HG02571 (cell line): ENCODE data around the gene LY9.

Source experiments
- ATAC-seq: cut with Tn5 transposase; IDR thresholded peaks from one replicate; pipeline ENCODE4 v1.9.1; 2021; ENCODE audit warnings: mild to moderate bottlenecking, moderate library complexity; ENCODE audit not compliant: unreplicated experiment

LY9 gene

GRCh38 chr1:160801836-160802580 is 6.0 kb downstream of the LY9 start:
- no peak for ATAC-seq

- no peak for ATAC-seq
These were observed 10.2 kb downstream of the LY9 start for GRCh38 chr1:160806109-160806665.

- ATAC-seq = no peak
These were observed 10.8 kb downstream of the LY9 start for GRCh38 chr1:160806784-160807183.

- no peak for ATAC-seq
These were observed 11.3 kb downstream of the LY9 start for GRCh38 chr1:160807247-160807646.

GRCh38 chr1:160807738-160808137 is 11.8 kb downstream of the LY9 start:
- ATAC-seq = no peak

GRCh38 chr1:160808289-160808688 is 12.3 kb downstream of the LY9 start:
- no peak for ATAC-seq

- no peak for ATAC-seq
These were observed 14.5 kb downstream of the LY9 start for GRCh38 chr1:160810486-160810885.

GRCh38 chr1:160811147-160811546 is 15.2 kb downstream of the LY9 start:
- no peak for ATAC-seq

- no peak for ATAC-seq
These were observed 17.2 kb downstream of the LY9 start for GRCh38 chr1:160813215-160813614.

GRCh38 chr1:160814316-160814715 is 18.3 kb downstream of the LY9 start:
- no peak for ATAC-seq

GRCh38 chr1:160814856-160815255 is 18.9 kb downstream of the LY9 start:
- ATAC-seq = no peak

GRCh38 chr1:160818207-160818937 is 22.4 kb downstream of the LY9 start:
- ATAC-seq = no peak

GRCh38 chr1:160819186-160819585 is 23.2 kb downstream of the LY9 start:
- ATAC-seq = no peak

GRCh38 chr1:160821627-160822026 is 25.7 kb downstream of the LY9 start:
- no peak for ATAC-seq

- ATAC-seq = no peak
These were observed 27.3 kb downstream of the LY9 start for GRCh38 chr1:160823296-160823695.

- no peak for ATAC-seq
These were observed 30.6 kb downstream of the LY9 start for GRCh38 chr1:160826546-160826945.

GRCh38 chr1:160827418-160827817 is 31.4 kb downstream of the LY9 start:
- no peak for ATAC-seq

- no peak for ATAC-seq
These were observed 33.8 kb downstream of the LY9 start for GRCh38 chr1:160829766-160830165.

GRCh38 chr1:160830321-160831153 is 34.6 kb downstream of the LY9 start:
- ATAC-seq = no peak

GRCh38 chr1:160834945-160835565 is 39.1 kb downstream of the LY9 start:
- no peak for ATAC-seq

GRCh38 chr1:160835751-160836150 is 39.8 kb downstream of the LY9 start:
- ATAC-seq = no peak
